GM12892 (cell line): Measurements from ENCODE around the gene CDH18.

Experiments
- DNase-seq: peaks from one replicate; pipeline ENCODE4 v3.0.0; 2011; ENCODE audit not compliant: insufficient read length
- FAIRE-seq: peaks from 2 replicates; lab custom pipeline; 2011; peaks lifted over from hg19 to GRCh38; lab: Jason Lieb, UNC
- POLR2A ChIP-seq: IDR thresholded peaks from 2 replicates; pipeline ENCODE4 v1.6.1; 2011; ENCODE audit warnings: low read depth, low read length, control low read depth
- POLR2AphosphoS5 ChIP-seq: IDR thresholded peaks from 2 replicates; pipeline ENCODE4 v1.6.1; 2011; ENCODE audit warnings: low read depth, low read length, control low read depth
- TAF1 ChIP-seq: IDR thresholded peaks from 2 replicates; pipeline ENCODE4 v1.6.1; 2011; ENCODE audit warnings: low read depth, mild to moderate bottlenecking, control low read depth, low read length, borderline replicate concordance

The CDH18 gene

DNA sequence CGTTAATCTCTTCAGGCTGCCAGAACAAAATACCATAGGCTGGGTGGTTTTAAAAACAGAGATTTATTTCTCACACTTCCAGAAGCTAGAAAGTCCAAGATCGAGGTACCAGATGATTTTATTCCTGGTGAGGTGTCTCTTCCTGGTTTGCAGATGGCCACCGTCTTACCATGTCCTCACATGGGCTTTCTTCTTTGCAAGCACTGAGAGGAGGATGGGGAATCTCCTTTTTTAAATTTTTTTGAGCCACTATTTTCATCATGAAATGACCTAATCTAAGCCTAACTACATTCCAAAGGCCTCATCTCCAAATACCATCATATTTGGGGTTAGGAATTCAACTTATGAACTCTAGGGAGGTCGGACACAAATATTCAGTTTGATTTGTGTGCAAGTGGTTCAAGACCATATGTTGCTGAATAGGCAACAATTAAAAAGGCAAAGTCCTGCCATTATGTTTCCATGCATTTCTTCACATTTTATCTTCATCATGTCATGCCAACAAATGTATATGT, 371.2 kb downstream of the CDH18 start:
- no peak for FAIRE-seq

DNA sequence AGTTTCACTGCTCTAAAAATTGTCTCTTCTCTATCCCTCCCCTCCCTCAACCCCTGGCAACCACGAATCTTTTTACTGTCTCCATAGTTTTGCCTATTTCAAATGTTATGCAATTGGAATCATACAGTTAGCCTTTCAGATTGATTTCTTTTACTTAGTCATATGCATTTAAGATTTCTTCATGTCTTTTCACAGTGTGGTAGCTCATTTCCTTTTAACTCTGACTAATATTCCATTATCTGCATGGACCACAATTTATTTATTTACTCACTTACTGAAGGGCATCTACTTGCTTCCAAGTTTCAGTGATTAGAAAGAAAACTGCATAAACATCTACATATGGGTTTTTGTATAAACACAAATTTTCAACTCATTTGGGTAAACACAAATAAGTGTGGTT, 372.3 kb downstream of the CDH18 start:
- no peak for FAIRE-seq
- TF ChIP-seq POLR2A, result no peak
- TF ChIP-seq POLR2AphosphoS5, result no peak
- no peak for TF ChIP-seq TAF1

More for the DNA sequence above, 371.2 kb downstream of the CDH18 start:
- TF ChIP-seq POLR2A (no peak), TAF1 (no peak), POLR2AphosphoS5 (no peak)
- DNase-seq, result no peak

DNA sequence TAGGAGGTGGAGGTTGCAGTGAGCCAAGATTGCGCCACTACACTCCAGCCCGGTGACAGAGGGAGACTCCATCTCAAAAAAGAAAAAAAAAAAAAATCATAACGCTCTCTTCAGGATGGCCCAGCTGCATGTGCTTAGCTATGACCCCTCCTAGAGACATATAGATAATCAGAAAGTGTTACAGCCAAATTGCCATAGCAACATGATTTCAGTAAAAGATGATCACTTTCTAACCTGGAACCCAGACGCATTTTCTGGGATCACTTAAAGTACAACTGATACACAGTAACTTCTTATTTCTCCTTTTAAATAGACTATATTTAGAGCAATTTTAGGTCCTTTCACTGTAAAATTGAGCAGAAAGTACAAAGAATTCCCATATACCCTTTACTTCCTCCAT, 372.9 kb downstream of the CDH18 start:
- DNase-seq (no peak), FAIRE-seq (no peak)
- TF ChIP-seq TAF1 (no peak), POLR2AphosphoS5 (no peak), POLR2A (no peak)

More for the DNA sequence above, 372.3 kb downstream of the CDH18 start:
- DNase-seq, result no peak

GRCh38 chr5:19608444-19609002, 379.5 kb downstream of the CDH18 start:
- FAIRE-seq (no peak), DNase-seq (no peak)
- TF ChIP-seq POLR2AphosphoS5 (no peak), POLR2A (no peak), TAF1 (no peak)

- DNase-seq (no peak), FAIRE-seq (no peak)
- TF ChIP-seq TAF1, result no peak
- TF ChIP-seq POLR2A, result no peak
- no peak for TF ChIP-seq POLR2AphosphoS5
These were observed 382.1 kb downstream of the CDH18 start for GRCh38 chr5:19605846-19606407.

- DNase-seq, result no peak
- no peak for FAIRE-seq
These were observed 403.9 kb downstream of the CDH18 start for GRCh38 chr5:19584131-19584530.

DNA sequence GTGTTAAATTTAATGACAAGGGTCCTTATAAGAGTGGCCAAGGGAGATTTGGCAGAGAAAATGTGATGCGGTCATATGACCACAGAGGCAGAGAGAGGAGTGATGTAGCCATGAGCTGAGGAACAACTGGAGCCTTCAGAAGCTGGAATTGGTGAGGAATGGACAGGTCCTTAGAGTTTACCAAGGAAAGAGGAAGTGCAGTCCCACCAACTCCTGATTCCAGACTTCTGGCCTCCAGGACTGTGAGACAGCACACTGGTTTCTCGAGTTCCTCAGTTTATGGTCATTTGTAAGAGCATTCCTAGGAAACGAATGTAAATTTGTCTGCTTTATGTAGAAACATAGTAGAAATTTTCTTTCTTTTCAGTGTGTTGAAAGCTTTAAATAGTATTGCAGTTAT, 410.1 kb downstream of the CDH18 start:
- FAIRE-seq, result no peak
- DNase-seq, result no peak
- no peak for TF ChIP-seq POLR2A
- no peak for TF ChIP-seq POLR2AphosphoS5

More at GRCh38 chr5:19584131-19584530, 403.9 kb downstream of the CDH18 start:
- TF ChIP-seq POLR2AphosphoS5 (no peak), TAF1 (no peak)

GRCh38 chr5:19568004-19568403, 420.0 kb downstream of the CDH18 start:
- TF ChIP-seq POLR2A (no peak), POLR2AphosphoS5 (no peak), TAF1 (no peak)
- DNase-seq (no peak), FAIRE-seq (no peak)

DNA sequence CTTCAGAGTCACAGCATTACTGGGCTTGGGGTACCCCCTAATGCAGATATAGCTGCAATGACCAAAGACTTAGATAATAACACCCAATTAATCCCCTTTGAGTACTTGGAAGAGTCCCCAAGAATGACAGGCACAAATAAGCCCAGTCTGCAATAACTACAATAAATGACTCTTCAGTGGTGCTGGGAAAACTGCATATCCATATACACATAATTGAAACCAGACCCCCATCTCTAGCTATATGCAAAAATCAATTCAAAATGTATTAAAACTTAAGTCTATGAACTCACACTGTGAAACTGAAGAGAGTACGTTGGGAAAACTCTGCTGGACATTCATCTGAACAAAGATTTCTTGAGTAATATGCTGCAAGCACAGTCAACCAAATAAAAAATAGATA, 422.5 kb downstream of the CDH18 start:
- DNase-seq (no peak), FAIRE-seq (no peak)
- no peak for TF ChIP-seq TAF1
- no peak for TF ChIP-seq POLR2A
- no peak for TF ChIP-seq POLR2AphosphoS5

GRCh38 chr5:19564036-19564435, 424.0 kb downstream of the CDH18 start:
- TF ChIP-seq POLR2AphosphoS5, result no peak
- TF ChIP-seq TAF1, result no peak
- no peak for TF ChIP-seq POLR2A
- FAIRE-seq, result no peak
- DNase-seq, result no peak

DNA sequence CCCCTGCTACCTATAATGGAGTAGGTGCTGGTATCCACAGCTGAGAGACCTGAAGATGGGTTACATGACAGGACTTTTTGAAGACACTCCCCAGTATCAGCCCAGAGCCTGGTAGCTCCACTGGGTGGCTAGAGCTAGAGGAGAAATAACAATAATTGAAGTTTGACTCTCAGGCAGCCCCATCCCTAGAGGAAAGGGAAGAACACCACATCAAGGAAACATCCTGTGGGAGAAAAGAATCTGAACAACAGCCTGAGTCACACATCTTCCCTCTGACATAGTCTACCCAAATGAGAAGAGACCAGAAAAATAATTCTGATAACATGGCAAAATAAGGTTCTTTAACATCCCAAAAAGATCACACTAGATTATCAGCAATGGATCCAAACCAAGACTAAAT, 432.1 kb downstream of the CDH18 start:
- no peak for TF ChIP-seq POLR2AphosphoS5
- TF ChIP-seq TAF1, result no peak
- TF ChIP-seq POLR2A, result no peak
- FAIRE-seq (no peak), DNase-seq (no peak)

DNA sequence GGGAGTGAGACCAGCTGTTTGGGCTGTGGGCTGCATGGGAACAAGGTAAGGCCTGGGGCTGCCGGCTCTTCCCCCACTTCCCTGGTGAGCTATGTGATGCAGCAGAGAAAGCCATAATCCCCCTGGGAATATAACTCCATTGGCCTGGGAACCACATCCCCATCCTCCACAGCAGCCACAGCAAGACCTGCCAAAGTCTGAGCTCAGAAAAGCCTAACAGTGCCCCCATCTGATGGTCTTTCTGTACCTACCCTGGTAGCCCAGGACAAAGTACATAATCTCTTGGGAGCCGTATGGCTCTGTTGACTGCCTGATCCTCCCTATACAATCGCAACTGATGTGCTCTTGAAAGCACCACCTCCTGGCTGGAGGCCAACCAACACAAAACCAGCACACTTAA, 432.6 kb downstream of the CDH18 start:
- no peak for DNase-seq
- no peak for FAIRE-seq
- TF ChIP-seq TAF1 (no peak), POLR2AphosphoS5 (no peak), POLR2A (no peak)

- DNase-seq (no peak), FAIRE-seq (no peak)
- TF ChIP-seq TAF1 (no peak), POLR2AphosphoS5 (no peak), POLR2A (no peak)
These were observed 433.5 kb downstream of the CDH18 start for GRCh38 chr5:19554524-19554923.
